ENCODE data around the gene GMCL2. TPM values are rescaled to one million over a fixed set of nuclear protein-coding genes. Genes with fewer than 3 reads are reported as not detected.

The GMCL2 gene
- polyA plus RNA-seq, 1 donor (not counting 4 experiments of a cell fraction or from before 2014, with no cell fraction given), result not detected

DNA sequence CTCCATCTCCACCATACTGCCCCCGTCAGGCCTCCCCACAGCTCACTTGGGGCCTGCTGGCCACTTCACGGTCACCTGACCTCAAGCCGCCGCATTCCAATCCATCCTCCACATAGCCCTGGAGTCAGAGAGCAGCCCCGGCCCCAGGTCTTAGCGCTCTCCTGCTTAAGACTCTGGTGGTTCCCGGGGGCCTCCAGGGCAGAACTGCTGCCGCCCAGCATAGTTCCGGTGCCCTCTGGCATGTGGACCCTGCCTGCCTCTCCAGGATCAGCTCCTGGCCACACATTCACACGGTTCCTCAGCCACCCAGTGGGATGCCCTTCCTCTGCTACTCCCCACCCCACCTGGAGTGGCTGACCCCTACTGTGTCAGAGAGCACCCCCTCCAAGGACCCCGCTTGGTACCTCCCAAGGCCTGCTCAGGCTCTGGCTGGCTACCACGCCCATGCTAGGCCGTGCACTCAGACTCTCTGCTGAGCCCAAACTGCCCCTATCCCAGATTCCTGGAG, 36.7 kb upstream of the GMCL2 start:
- Histone ChIP-seq H3K79me2 (ENCODE audit: control insufficient read depth, insufficient read depth, low read length) (peaks cover 2% of the 10 kb centered on the region), H3K36me3 (ENCODE audit: control insufficient read depth in 2 of 2, extremely low read depth in 1 of 2, insufficient read depth in 2 of 2, low read length in 2 of 2) (peaks cover 13 to 20% of the 10 kb centered on the region in 2 experiments), H3K4me2 (ENCODE audit: control insufficient read depth, extremely low read depth, insufficient read depth, low read depth, low read length) (no peak overlapping the region), H3K27me3 (ENCODE audit: control insufficient read depth, extremely low read depth, insufficient read depth, low read length) (no peaks in the 10 kb centered on the region), H3K9me3 (ENCODE audit: control insufficient read depth, low read depth, low read length) (no peaks in the 10 kb centered on the region), H4K20me1 (ENCODE audit: control insufficient read depth, extremely low read depth, insufficient read depth, low read length) (peaks cover 4% of the 10 kb centered on the region), H2AFZ (ENCODE audit: control insufficient read depth, low read length) (no peak overlapping the region), H3K9me1 (ENCODE audit: control insufficient read depth, extremely low read depth, insufficient read depth, low read length) (no peaks in the 10 kb centered on the region), H3K4me3 (ENCODE audit: control insufficient read depth in 2 of 3, extremely low read depth in 1 of 3, insufficient read depth in 2 of 3, low read depth in 1 of 3, low read length in 3 of 3) (no peak overlapping the region), H3K27ac (ENCODE audit: control insufficient read depth, insufficient read depth, low read length) (no peak overlapping the region), H3K9ac (ENCODE audit: control insufficient read depth, extremely low read depth, insufficient read depth, low read length) (no peak overlapping the region), H3K4me1 (ENCODE audit: control insufficient read depth, extremely low read depth, insufficient read depth, low read length) (peaks cover 16% of the 10 kb centered on the region)
- TF ChIP-seq EZH2 (IDR thresholded peaks at IDR 0.05; ENCODE audit: low read length), result no peak
- TF ChIP-seq, protein P1, sequence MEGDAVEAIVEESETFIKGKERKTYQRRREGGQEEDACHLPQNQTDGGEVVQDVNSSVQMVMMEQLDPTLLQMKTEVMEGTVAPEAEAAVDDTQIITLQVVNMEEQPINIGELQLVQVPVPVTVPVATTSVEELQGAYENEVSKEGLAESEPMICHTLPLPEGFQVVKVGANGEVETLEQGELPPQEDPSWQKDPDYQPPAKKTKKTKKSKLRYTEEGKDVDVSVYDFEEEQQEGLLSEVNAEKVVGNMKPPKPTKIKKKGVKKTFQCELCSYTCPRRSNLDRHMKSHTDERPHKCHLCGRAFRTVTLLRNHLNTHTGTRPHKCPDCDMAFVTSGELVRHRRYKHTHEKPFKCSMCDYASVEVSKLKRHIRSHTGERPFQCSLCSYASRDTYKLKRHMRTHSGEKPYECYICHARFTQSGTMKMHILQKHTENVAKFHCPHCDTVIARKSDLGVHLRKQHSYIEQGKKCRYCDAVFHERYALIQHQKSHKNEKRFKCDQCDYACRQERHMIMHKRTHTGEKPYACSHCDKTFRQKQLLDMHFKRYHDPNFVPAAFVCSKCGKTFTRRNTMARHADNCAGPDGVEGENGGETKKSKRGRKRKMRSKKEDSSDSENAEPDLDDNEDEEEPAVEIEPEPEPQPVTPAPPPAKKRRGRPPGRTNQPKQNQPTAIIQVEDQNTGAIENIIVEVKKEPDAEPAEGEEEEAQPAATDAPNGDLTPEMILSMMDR (optimal IDR thresholded peaks at IDR 0.05 in 1 of 3, IDR thresholded peaks at IDR 0.05 in 1 of 3, conservative IDR thresholded peaks at IDR 0.05 in 1 of 3; ENCODE audit: extremely low read depth in 1 of 3, insufficient read depth in 2 of 3, low read length in 3 of 3), result no peak
- no peak for DNase-seq (ENCODE audit: low read depth, low spot score)
- FAIRE-seq, result no peak
- dilution Hi-C loops (cut with MboI; ENCODE audit: extremely low pct_ligation_motif_present, low sequenced_read_pairs), result no loop called here

DNA sequence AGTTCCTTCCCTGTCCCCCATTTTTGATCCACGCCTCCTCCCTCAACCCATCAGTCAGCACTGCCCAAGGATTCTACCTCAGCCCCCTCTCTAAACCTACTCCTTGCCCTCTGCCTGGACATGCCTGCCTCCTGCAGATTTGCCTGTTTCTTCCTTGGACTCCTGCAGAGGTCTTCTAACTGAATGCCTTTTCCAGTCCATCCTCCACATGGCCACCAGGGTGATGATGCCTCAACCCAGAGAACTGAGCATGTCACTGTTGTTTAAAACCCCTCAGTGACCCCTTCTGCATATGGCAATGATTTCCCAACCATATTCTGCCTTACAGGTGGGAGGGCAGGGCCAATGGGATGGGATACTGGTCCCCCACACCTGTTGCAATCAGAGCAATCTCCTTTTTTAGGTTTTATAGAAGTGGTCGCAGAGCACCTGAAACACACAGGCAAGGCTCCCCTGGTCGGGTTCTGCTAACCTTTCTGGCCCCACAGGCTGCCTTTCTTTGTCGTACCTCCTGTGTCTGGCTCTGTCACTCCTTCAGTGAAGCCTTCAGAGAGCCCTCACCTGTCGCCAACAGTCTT, 36.1 kb upstream of the GMCL2 start:
- Histone ChIP-seq H4K20me1 (ENCODE audit: control insufficient read depth, extremely low read depth, insufficient read depth, low read length) (peaks cover 4% of the 10 kb centered on the region), H3K9me1 (ENCODE audit: control insufficient read depth, extremely low read depth, insufficient read depth, low read length) (no peaks in the 10 kb centered on the region), H3K27ac (ENCODE audit: control insufficient read depth, insufficient read depth, low read length) (no peak overlapping the region), H3K79me2 (ENCODE audit: control insufficient read depth, insufficient read depth, low read length) (no peaks in the 10 kb centered on the region), H3K36me3 (ENCODE audit: control insufficient read depth in 2 of 2, extremely low read depth in 1 of 2, insufficient read depth in 2 of 2, low read length in 2 of 2) (peaks cover 13 to 14% of the 10 kb centered on the region in 2 experiments), H3K4me3 (ENCODE audit: control insufficient read depth in 2 of 3, extremely low read depth in 1 of 3, insufficient read depth in 2 of 3, low read depth in 1 of 3, low read length in 3 of 3) (no peak overlapping the region), H3K4me1 (ENCODE audit: control insufficient read depth, extremely low read depth, insufficient read depth, low read length) (peaks cover 10% of the 10 kb centered on the region), H3K4me2 (ENCODE audit: control insufficient read depth, extremely low read depth, insufficient read depth, low read depth, low read length) (no peak overlapping the region), H3K27me3 (ENCODE audit: control insufficient read depth, extremely low read depth, insufficient read depth, low read length) (no peaks in the 10 kb centered on the region), H3K9ac (ENCODE audit: control insufficient read depth, extremely low read depth, insufficient read depth, low read length) (no peak overlapping the region), H2AFZ (ENCODE audit: control insufficient read depth, low read length) (no peak overlapping the region), H3K9me3 (ENCODE audit: control insufficient read depth, low read depth, low read length) (no peaks in the 10 kb centered on the region)
- no peak for FAIRE-seq
- no peak for TF ChIP-seq EZH2 (IDR thresholded peaks at IDR 0.05; ENCODE audit: low read length)
- TF ChIP-seq, protein P1 (optimal IDR thresholded peaks at IDR 0.05 in 1 of 3, IDR thresholded peaks at IDR 0.05 in 1 of 3, conservative IDR thresholded peaks at IDR 0.05 in 1 of 3; ENCODE audit: extremely low read depth in 1 of 3, insufficient read depth in 2 of 3, low read length in 3 of 3), result peak in 2 of 3 experiments; percentile 13 to 27
- dilution Hi-C loops (cut with MboI; ENCODE audit: extremely low pct_ligation_motif_present, low sequenced_read_pairs), result no loop called here
- DNase-seq (ENCODE audit: low read depth, low spot score), result no peak
